HepG2 (cell line): ENCODE measurements around the gene SSBP1. TPM values are rescaled to one million over a fixed set of nuclear protein-coding genes. Genes with fewer than 3 reads are reported as not detected.

Experiments used
- CBX1 ChIP-seq: IDR thresholded peaks from one replicate; pipeline ENCODE4 v1.6.1; 2016; ENCODE audit warnings: antibody characterized with exemption, low read depth
- CREB1 ChIP-seq, 2 experiments: fragments of 450-650 bp in 1 of 2; IDR thresholded peaks; 2 replicates each; pipeline ENCODE4 v1.6.1; 2016 to 2017; ENCODE audit warnings: control low read depth in 1 of 2, mild to moderate bottlenecking in 1 of 2, missing compliant biosample characterization in 1 of 2, missing genetic modification characterization in 1 of 2
- DR1 ChIP-seq: sonication (generic); formaldehyde crosslinking; IDR thresholded peaks from 2 replicates; pipeline ENCODE4 v1.8.0; 2021; ENCODE audit warnings: mild to moderate bottlenecking, missing genetic modification reagents, inconsistent platforms
- HMG20B ChIP-seq: conservative IDR thresholded peaks from 2 replicates; pipeline ENCODE4 v1.6.1; 2016; ENCODE audit warnings: missing genetic modification reagents, missing compliant biosample characterization
- HOXA3 ChIP-seq: sonication (generic); formaldehyde crosslinking; IDR thresholded peaks from 2 replicates; pipeline ENCODE4 v1.5.0; 2020; ENCODE audit warnings: missing genetic modification reagents
- MED13 ChIP-seq: sonication (generic); formaldehyde crosslinking; IDR thresholded peaks from 2 replicates; pipeline ENCODE4 v1.5.0; 2020; ENCODE audit warnings: missing genetic modification reagents
- PLRG1 ChIP-seq: fragments of 450-650 bp; conservative IDR thresholded peaks from 2 replicates; pipeline ENCODE4 v1.6.1; 2016
- RCOR2 ChIP-seq: IDR thresholded peaks from 2 replicates; pipeline ENCODE4 v1.6.1; 2016; ENCODE audit warnings: missing biosample characterization, missing genetic modification reagents
- RNF219 ChIP-seq: sonication (generic); formaldehyde crosslinking; IDR thresholded peaks from 2 replicates; pipeline ENCODE4 v1.5.0; 2020; ENCODE audit warnings: mild to moderate bottlenecking, missing genetic modification reagents
- THAP11 ChIP-seq: IDR thresholded peaks from 2 replicates; pipeline ENCODE4 v1.6.1; 2016; ENCODE audit warnings: missing biosample characterization, missing genetic modification reagents
- ZC3H4 ChIP-seq: sonication (generic); formaldehyde crosslinking; IDR thresholded peaks from 2 replicates; pipeline ENCODE4 v1.4.0; 2020; ENCODE audit warnings: missing genetic modification reagents, borderline replicate concordance
- ZEB1 ChIP-seq: IDR thresholded peaks from 2 replicates; pipeline ENCODE4 v1.6.1; 2012; ENCODE audit warnings: mild to moderate bottlenecking, low read depth, inconsistent platforms; ENCODE audit not compliant: insufficient replicate concordance
- ZFP1 ChIP-seq: IDR thresholded peaks from 2 replicates; pipeline ENCODE4 v1.6.1; 2016
- ZNF329 ChIP-seq: sonication (generic); formaldehyde crosslinking; IDR thresholded peaks from 2 replicates; pipeline ENCODE4 v1.9.0; 2021; ENCODE audit warnings: low read depth, mild to moderate bottlenecking, missing genetic modification reagents
- ZNF614 ChIP-seq: IDR thresholded peaks from 2 replicates; pipeline ENCODE4 v1.6.1; 2018; ENCODE audit warnings: missing biosample characterization, missing genetic modification reagents, inconsistent platforms, borderline replicate concordance
- ZNF816 ChIP-seq: sonication (generic); formaldehyde crosslinking; IDR thresholded peaks from 2 replicates; pipeline ENCODE4 v1.8.0; 2022; ENCODE audit warnings: missing genetic modification reagents, mild to moderate bottlenecking, borderline replicate concordance
- ZSCAN30 ChIP-seq: sonication (generic); formaldehyde crosslinking; IDR thresholded peaks from 2 replicates; pipeline ENCODE4 v1.5.0; 2020; ENCODE audit warnings: mild to moderate bottlenecking, missing genetic modification reagents
- polyA plus RNA-seq, 8 experiments: library from polyadenylated mRNA; depleted of rRNA in 3 of 8; stranded (reverse) in 7 of 8; unstranded in 1 of 8; fragments of >200 nt; fragmentation: Illumina TruSeq in 4 of 8; extraction: Trizol in 4 of 8; gene quantifications; 2 replicates each; pipeline versions ENCODE4 v1.2.1 to v1.2.3, GENCODE V29; 2011 to 2016; ENCODE audit warnings: low read depth in 4 of 8, missing spikeins in 1 of 8, mixed read lengths in 1 of 8; ENCODE audit not compliant: insufficient read depth in 1 of 8
- total RNA-seq, 5 experiments: library from RNA; depleted of rRNA; stranded (reverse); fragments of >200 nt; fragmentation: Illumina TruSeq; extraction: Trizol; gene quantifications; 2 replicates each; pipeline ENCODE4 v1.2.3, GENCODE V29; 2016; ENCODE audit warnings: low read depth in 1 of 5
- TF ChIP-seq, protein P1 (sequence below): sonication (generic); formaldehyde crosslinking; IDR thresholded peaks from 2 replicates; pipeline ENCODE4 v1.4.0; 2020; ENCODE audit warnings: missing genetic modification reagents
- TF ChIP-seq, protein P2 (sequence below): sonication (generic); formaldehyde crosslinking; IDR thresholded peaks from 2 replicates; pipeline ENCODE4 v1.5.1; 2020; ENCODE audit warnings: mild to moderate bottlenecking, missing genetic modification reagents, moderate library complexity
- TF ChIP-seq, protein P3 (sequence below): sonication (generic); formaldehyde crosslinking; IDR thresholded peaks from 2 replicates; pipeline ENCODE4 v1.8.0; 2022; ENCODE audit warnings: low read depth, missing genetic modification reagents

The SSBP1 gene
- total and polyA plus RNA-seq, 2 of the 13 experiments (the other 11 are each of a cell fraction or from before 2014, with no cell fraction given), result 64.4 to 254 TPM

DNA sequence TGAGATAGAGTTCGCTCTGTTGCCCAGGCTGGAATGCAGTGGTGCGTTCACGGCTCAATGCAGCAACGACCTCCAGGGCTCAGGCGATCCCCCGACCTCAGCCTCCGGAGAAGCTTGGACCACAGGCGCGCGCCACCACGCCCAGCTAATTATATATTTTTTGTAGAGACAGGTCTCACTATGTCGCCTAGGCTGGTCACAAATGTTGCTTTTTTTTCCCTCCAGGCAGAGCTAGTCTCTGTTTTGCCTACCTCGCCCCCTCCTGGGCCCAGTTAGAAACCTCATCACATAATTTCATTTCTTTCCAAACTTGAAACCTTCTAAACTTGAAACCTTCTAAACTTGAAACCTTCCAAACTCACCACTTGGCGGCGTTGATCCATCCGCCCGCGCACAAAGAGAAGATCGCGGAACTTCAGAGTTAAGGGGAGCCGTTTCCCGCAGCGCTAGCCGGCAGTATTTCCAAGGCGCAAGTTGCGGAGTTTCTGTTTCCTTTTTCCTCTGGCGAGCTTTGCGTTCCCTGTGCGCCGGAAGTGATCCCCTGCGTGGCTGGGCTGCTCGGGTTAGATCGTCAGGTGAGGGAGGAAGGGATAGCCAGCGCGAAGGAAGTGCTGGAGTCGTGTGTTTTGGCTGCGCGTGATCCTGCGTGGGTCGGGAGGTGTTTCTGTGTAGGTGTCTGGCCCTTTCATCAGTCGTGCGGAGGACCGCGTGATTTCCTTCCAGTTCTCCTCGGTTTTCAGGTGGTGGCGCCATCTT, at the start of gene SSBP1 (continued):
- TF ChIP-seq, protein P1, sequence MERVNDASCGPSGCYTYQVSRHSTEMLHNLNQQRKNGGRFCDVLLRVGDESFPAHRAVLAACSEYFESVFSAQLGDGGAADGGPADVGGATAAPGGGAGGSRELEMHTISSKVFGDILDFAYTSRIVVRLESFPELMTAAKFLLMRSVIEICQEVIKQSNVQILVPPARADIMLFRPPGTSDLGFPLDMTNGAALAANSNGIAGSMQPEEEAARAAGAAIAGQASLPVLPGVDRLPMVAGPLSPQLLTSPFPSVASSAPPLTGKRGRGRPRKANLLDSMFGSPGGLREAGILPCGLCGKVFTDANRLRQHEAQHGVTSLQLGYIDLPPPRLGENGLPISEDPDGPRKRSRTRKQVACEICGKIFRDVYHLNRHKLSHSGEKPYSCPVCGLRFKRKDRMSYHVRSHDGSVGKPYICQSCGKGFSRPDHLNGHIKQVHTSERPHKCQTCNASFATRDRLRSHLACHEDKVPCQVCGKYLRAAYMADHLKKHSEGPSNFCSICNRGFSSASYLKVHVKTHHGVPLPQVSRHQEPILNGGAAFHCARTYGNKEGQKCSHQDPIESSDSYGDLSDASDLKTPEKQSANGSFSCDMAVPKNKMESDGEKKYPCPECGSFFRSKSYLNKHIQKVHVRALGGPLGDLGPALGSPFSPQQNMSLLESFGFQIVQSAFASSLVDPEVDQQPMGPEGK, result peak; percentile 29; the same call in 1 of the 2 replicates
- peak; percentile 86 for TF ChIP-seq CBX1
- no peak for TF ChIP-seq ZSCAN30 (CRISPR knock-in tag)
- TF ChIP-seq PLRG1, result no peak
- TF ChIP-seq CREB1 (IDR thresholded peaks at IDR 0.05), result peak; percentile 81
- TF ChIP-seq CREB1 (CRISPR knock-in tag; IDR thresholded peaks at IDR 0.05), result peak; percentile 98
- peak; percentile 85; the same call in 1 of the 2 replicates for TF ChIP-seq ZNF816
- TF ChIP-seq, protein P2, sequence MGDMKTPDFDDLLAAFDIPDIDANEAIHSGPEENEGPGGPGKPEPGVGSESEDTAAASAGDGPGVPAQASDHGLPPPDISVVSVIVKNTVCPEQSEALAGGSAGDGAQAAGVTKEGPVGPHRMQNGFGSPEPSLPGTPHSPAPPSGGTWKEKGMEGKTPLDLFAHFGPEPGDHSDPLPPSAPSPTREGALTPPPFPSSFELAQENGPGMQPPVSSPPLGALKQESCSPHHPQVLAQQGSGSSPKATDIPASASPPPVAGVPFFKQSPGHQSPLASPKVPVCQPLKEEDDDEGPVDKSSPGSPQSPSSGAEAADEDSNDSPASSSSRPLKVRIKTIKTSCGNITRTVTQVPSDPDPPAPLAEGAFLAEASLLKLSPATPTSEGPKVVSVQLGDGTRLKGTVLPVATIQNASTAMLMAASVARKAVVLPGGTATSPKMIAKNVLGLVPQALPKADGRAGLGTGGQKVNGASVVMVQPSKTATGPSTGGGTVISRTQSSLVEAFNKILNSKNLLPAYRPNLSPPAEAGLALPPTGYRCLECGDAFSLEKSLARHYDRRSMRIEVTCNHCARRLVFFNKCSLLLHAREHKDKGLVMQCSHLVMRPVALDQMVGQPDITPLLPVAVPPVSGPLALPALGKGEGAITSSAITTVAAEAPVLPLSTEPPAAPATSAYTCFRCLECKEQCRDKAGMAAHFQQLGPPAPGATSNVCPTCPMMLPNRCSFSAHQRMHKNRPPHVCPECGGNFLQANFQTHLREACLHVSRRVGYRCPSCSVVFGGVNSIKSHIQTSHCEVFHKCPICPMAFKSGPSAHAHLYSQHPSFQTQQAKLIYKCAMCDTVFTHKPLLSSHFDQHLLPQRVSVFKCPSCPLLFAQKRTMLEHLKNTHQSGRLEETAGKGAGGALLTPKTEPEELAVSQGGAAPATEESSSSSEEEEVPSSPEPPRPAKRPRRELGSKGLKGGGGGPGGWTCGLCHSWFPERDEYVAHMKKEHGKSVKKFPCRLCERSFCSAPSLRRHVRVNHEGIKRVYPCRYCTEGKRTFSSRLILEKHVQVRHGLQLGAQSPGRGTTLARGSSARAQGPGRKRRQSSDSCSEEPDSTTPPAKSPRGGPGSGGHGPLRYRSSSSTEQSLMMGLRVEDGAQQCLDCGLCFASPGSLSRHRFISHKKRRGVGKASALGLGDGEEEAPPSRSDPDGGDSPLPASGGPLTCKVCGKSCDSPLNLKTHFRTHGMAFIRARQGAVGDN (CRISPR knock-in tag), result peak; percentile 90
- peak; percentile 67; the same call in 1 of the 2 replicates for TF ChIP-seq RCOR2 (CRISPR knock-in tag)
- peak; percentile 97 for TF ChIP-seq THAP11 (CRISPR knock-in tag)
- TF ChIP-seq HOXA3 (CRISPR knock-in tag), result peak; percentile 97
- TF ChIP-seq ZFP1 (CRISPR knock-in tag), result peak; percentile 90
- peak; percentile 94 for TF ChIP-seq ZEB1
- TF ChIP-seq, protein P3, sequence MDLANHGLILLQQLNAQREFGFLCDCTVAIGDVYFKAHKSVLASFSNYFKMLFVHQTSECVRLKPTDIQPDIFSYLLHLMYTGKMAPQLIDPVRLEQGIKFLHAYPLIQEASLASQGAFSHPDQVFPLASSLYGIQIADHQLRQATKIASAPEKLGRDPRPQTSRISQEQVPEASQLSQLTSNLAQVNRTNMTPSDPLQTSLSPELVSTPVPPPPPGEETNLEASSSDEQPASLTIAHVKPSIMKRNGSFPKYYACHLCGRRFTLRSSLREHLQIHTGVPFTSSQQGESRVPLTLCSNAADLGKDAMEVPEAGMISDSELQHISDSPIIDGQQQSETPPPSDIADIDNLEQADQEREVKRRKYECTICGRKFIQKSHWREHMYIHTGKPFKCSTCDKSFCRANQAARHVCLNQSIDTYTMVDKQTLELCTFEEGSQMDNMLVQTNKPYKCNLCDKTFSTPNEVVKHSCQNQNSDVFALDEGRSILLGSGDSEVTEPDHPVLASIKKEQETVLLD (CRISPR knock-in tag), result no peak
- peak; percentile 84; the same call in 1 of the 2 replicates for TF ChIP-seq RNF219 (CRISPR knock-in tag)
- no peak for TF ChIP-seq ZC3H4 (CRISPR knock-in tag)
- TF ChIP-seq DR1 (CRISPR knock-in tag), result peak; percentile 84
- TF ChIP-seq HMG20B (CRISPR knock-in tag), result 0 out of 2 replicates have a peak, but pooled peaks have one; percentile 28
- peak; percentile 89; the same call in 1 of the 2 replicates for TF ChIP-seq ZNF614 (CRISPR knock-in tag)
- 0 out of 2 replicates have a peak, but pooled peaks have one; percentile 67 for TF ChIP-seq MED13 (CRISPR knock-in tag)
- 0 out of 2 replicates have a peak, but pooled peaks have one; percentile 36 for TF ChIP-seq ZNF329 (CRISPR knock-in tag)
